Kasumi-1 (cell line): Measurements from ENCODE around the gene H2AZ1.
"Not testable (repeated sequence)": the region's sequence is repeated elsewhere in the genome, so short reads cannot be mapped to it uniquely, and the experiment has no call there.

Experiments used
- DNase-seq, 2 experiments: peaks; one replicate each; lab custom pipeline; 2025; lab: John Stamatoyannopoulos, UW

H2AZ1 gene

DNA sequence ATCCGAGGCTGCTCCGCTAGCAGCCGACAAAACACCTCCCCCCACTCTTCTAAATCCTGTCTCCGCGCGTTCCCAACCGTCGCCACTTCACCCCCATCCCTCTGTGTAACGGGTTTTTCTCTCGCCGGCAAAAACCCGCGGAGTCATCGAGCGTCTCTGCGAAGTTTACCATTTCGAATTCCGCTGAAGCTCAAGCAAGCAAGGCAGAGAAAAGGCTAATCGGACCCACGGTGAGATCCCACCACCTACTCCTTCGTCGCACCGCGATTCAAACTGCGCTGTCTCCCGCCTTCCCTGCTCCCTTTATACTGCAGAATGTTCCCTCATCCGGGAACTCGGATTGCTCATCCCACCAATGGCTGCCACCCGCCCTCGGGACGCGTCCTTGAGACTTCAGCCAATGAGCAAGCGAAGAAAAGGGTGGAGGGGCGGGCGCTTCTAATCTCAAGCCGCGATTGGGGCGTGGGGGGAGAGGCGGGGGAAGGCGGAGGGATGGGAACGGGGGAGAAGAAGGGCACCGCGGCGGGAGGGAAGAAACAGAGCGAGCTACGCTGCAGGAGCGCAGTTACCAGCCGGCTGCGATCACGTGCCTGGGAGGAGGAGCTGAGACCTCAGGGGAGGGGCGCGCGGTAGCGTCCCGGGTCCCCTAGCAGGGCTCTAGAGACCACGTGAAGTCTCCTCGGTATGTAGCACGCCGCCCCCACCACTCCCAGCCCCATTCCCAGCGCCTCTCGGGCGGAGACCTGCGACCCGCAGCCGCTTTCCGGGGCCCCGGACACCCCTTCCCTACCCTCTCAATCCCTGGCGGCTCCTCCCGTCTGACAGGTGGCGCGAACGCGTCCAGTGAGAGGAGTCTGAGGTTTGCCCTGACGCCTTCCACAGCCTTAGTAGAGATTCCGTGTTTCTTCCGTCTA lies at the start of gene H2AZ1:
TSS of gene H2AZ1 (minus strand) at position 277 of the 914 bp plus-strand sequence. CDS start at position 172, 105 bp downstream.
- DNase-seq: peak; percentile 98 to 99

- peak; percentile 50 to 55 for DNase-seq
Measured at GRCh38 chr4:99998062-99998867, 48.2 kb upstream of the H2AZ1 start.

GRCh38 chr4:99991741-99992140 lies 41.7 kb upstream of the H2AZ1 start:
- DNase-seq: no peak

DNA sequence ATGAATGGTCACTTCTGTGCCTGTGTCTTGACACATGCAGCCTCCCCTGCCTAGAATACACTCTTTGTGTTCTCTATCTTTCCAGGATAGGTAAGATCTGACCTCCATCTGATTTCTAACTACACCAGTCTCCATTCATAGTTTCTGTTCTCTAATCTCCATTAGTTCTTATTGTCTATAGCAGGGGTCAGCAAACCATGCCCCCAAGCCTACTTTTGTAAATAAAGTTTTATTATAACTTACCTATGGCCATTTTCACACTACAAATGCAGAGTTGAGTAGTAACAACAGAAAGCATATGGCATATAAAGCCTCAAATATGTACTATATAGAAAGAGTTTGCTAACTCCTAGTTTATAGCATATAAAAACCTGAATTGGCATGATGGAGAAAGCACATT lies 37.6 kb upstream of the H2AZ1 start:
- no peak for DNase-seq

GRCh38 chr4:99986792-99987191 lies 36.7 kb upstream of the H2AZ1 start:
- no peak for DNase-seq

DNA sequence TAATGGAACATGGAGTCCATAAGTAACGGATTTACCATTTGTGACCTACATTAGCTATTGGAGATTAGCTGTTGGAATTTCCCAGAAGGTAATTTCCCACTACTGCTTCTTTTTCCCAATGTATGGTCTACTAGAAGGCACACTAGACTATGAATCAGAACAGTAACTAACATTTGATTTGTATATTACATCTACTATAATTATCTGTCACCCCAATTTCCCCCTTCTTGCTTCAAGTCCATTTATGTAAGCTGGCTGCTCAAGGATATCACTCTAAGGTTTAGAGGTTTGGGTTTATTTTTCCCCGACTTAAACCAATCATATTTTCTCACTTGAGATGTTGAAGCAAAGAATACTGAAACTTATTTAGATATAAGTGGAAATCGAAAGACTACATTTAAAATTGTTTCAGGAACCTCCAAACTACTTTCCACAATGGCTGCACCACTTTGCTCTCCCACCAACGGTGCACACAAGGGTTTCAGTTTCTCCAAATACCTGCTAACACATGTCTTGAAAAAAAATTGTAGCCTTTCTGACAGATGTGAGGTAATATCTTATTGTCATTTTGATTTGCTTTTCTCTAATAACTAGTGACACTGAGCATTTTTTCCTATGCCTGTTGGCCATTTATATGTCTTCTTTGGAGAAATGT lies 33.3 kb upstream of the H2AZ1 start:
- no peak for DNase-seq

GRCh38 chr4:99979872-99980271 lies 29.8 kb upstream of the H2AZ1 start:
- no peak for DNase-seq

DNA sequence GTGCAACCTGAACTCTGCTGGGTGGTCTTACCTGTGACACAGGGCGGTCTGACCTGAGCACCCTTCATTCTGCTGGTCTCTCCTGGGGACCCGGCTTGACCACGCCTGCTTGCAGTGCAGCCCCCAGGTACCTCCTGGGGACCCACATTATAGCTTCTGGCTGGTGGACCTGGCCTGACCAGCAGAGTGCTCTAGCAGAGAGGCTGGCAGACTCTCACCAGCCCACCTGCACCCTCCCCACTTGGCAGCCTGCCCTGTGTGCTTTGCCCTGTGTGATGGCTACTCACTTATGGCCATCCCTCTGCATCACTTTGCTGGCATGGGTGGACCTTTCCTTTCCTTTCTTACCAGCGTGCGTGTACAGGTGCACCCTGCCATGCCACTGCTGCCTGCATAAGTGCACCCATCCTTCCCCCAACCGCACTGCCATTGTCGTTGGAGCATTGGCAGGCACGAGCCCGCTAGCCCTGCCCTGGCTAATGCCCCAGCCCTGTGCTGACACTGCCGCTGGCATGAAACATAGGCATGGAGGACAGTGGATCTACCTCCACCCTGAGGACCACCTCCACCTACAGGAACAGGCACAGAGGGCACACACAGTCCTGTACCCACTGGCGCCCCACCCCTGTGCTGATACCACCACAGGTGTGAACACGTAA lies 21.5 kb upstream of the H2AZ1 start:
- DNase-seq: no peak

- DNase-seq: no peak
Measured at GRCh38 chr4:99968330-99968729, 18.3 kb upstream of the H2AZ1 start.

DNA sequence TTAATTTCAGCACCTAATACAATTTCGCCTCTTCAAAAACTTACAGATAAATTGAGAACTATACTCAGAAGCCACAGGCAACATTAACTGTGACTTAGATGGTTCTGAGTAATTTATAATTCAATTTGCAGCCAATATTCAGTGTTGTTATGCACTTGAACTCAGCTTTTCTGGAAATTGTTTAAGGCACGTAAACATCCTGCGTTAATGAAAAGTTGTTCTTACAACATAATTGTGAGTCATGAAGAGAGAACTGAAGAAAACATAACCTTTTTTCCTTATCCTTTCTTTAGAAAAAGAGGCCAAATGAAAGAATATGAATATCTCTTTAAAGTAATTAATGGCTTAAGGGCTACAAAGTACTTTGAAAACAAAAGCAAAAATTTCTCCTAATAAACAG lies 16.6 kb upstream of the H2AZ1 start:
- DNase-seq: no peak

DNA sequence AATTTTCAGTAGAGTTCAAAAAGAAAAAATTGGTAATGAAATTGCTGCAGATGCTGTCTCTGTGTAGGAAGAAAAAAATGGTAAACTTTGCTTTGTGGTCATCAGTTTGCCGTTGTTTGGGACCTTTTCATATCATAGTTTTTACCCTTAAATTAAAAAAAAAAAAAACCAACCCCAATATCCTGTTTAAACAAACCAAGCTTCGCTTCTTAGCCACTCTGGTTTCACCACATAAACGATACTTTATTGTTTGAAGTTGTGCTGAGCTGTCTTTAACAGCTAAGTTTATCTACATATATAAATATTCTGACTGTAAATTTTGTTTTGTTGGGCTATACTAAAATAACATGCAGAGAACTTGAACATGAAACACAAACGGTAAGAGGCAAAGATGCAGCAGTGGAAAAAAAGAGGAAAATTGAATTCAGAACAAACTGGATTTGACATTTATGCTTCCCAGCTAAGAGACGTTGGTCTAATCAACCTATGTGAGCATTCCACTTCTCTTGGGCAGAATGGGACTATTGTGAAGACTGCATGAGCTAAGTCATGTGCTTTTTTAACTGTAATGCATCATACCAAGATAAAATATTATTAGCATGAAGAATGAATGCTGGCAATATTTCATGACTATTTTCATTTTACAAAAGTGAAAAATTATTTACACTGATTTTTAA lies 15.7 kb upstream of the H2AZ1 start:
- DNase-seq: no peak

GRCh38 chr4:99965173-99965572 lies 15.1 kb upstream of the H2AZ1 start:
- no peak for DNase-seq

- no peak for DNase-seq
Measured at GRCh38 chr4:99961711-99962110, 11.6 kb upstream of the H2AZ1 start.

DNA sequence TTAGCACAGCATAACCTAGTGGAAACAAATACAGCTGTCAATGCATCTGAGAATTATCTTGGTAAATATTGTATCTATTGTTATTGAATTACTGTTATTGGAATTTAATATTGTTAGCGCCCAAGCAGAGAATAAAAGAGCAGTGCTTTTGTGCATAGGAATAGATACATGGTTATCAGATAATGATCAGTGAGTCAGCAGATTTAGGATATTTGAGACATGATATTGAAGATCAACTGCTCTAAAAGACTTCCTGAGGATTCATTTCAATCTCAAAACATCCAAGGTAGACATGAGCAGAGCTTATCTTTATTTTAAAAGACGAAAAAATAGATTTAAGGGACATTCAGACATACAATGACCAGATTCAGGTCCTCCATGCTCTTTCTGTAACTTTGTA lies 10.6 kb upstream of the H2AZ1 start:
- DNase-seq: no peak

- DNase-seq: not testable (repeated sequence)
Measured at GRCh38 chr4:99958207-99958606, 8.1 kb upstream of the H2AZ1 start.

DNA sequence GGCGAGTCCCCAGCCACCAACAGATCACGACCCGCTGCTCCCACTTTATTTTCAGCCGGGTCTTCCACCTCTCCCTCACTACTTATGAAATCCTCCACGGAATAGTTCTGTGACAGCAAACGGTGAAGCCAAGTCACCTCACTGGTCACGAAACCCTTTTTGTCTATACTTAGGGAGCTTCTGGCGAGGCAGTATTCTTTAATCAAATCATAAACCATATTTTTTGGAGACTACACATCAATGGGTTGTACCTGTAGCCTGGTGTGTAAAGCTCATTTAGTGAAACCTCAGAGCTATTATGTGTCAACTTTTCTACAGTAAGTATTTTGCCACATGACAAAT lies 809 bp upstream of the H2AZ1 start:
- DNase-seq: no peak

DNA sequence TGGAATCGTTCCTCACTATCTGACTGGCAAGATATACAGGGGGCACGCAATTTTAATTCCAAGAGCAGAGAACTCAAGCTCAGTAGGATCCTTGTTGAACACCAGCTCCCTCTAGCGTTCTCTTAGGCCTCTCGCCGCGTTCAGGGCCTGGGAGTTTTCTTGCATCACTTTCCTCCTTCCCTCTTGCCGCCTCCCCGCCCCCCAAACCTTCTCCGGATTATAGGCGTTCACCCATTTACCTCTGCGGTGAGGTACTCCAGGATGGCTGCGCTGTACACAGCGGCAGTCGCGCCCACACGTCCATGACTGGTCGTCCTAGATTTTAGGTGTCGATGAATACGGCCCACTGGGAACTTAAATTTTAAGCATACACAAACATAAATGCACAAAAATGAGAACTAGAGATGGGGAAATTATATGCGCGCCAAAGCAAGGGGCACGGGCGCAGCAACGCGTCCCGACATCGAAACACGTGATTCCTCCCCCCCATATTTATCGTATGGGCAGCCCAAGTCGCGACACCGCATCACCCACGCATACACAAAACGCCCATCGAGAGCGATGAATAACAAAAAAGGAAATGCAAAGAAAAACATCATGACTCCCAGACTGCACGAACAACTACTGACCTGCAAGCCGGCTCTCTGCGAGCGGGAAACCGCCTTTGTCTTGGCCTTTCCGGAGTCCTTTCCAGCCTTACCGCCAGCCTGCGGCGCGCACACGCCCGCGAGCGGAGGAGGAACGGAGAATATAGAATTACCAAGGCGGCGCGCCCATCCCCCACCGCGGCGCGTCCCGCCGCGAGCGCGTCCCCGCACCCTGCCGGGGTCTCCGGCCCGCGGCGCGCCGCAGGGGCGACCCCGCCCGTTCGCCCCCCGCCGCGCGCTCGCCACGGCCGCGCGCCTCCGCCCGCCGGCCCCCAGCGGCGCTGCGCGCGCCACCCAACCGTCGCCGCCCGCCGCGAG lies 759 bp downstream of the H2AZ1 start:
- peak; percentile 96 to 97 for DNase-seq

DNA sequence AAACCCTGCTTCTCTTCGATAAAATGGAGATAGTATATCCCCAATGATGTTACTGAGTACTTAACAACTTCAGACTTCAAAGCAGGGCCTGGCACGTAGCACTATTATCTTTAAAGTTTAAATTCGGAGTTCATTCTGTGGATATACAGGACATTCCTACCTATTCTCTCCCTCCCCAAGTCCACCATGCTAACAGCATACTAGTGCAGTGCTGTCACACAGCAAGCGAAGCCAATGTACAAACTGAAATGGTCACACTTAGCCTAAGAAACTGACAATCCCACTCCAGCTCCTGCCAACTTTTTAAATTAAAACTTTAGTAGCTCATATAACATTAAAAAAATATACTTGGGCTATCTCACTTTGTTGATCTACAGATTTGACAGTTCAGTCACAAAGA lies 2.5 kb downstream of the H2AZ1 start:
- DNase-seq: no peak

- DNase-seq: no peak
Measured at GRCh38 chr4:99947190-99947578, 2.9 kb downstream of the H2AZ1 start.
